Measurements from ENCODE around the gene CDK19. TPM values are rescaled to one million over a fixed set of nuclear protein-coding genes. Genes with fewer than 3 reads are reported as not detected.

Gene CDK19
- total and polyA plus RNA-seq, 9 of the 15 experiments (the other 6 are each of a cell fraction or from before 2014, with no cell fraction given), result 3.8 to 15.2 (median 7.4) TPM

DNA sequence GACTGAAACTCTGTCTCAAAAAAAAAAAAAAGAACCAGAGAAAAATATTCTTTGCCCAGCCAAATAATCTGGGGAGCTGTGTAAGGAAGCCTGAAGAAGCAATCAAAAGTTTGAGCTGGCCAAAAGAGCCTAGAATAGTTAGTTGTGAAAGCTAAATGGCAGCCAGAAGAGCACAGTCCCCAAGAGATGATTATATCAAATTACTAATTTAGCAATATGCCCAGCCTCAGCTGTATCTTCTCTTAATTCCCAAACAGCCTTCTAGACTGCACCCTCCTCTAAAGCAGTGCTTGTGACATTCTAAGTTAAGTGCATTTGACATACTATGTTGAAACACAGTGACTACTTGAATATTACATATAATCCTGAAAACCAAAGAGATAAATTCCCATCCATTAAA, 38.9 kb downstream of the CDK19 start:
- no TSS peak for BruUV-seq (replicated peaks)
- no peak overlapping the region for H3K4me2 ChIP-seq (ENCODE audit: insufficient read depth, low read length)
- H2AFZ ChIP-seq (ENCODE audit: low read depth, low read length), result no peak overlapping the region
- CTCF ChIA-PET (ENCODE audit: low intra/inter-chr PET ratio), result no interaction called here
- H3K36me3 ChIP-seq (ENCODE audit: control insufficient read depth, insufficient read depth, low read length), result no peaks in the 10 kb centered on the region
- no peak overlapping the region for H3K9ac ChIP-seq (ENCODE audit: insufficient read depth in 1 of 2, low read depth in 2 of 2, low read length in 2 of 2)
- FAIRE-seq (no peak), ATAC-seq (no peak), DNase-seq (ENCODE audit: extremely low read depth in 1 of 4, low spot score in 3 of 4) (no peak)
- H3K27ac ChIP-seq (ENCODE audit: extremely low read depth, low read depth, low read length), result no peak overlapping the region
- TF ChIP-seq HDAC6 (IDR thresholded peaks at IDR 0.05; ENCODE audit: low read depth, low read length), result no peak
- no peak for TF ChIP-seq NUFIP1 (IDR thresholded peaks at IDR 0.05; ENCODE audit: partially characterized antibody)
- TF ChIP-seq TAF1 (IDR thresholded peaks at IDR 0.05; ENCODE audit: control insufficient read depth, extremely low read depth, insufficient read depth, low read length, severe bottlenecking), result no peak
- no peak for TF ChIP-seq MYC (IDR thresholded peaks at IDR 0.05; ENCODE audit: low read depth, low read length)
- TF ChIP-seq MYC (CRISPR knock-in tag; IDR thresholded peaks at IDR 0.05; ENCODE audit: borderline replicate concordance, low read depth), result no peak
- no peak for TF ChIP-seq TRIM24 (IDR thresholded peaks at IDR 0.05)
- no peak for TF ChIP-seq RBM25 (IDR thresholded peaks at IDR 0.05; ENCODE audit: low read depth, low read length, severe bottlenecking)
- TF ChIP-seq ZNF165 (CRISPR knock-in tag; IDR thresholded peaks at IDR 0.05; ENCODE audit: borderline replicate concordance), result no peak
- TF ChIP-seq HDAC3 (IDR thresholded peaks at IDR 0.05; ENCODE audit: borderline replicate concordance, partially characterized antibody), result no peak
- no peak for TF ChIP-seq BDP1 (IDR thresholded peaks at IDR 0.05; ENCODE audit: insufficient read depth, insufficient read length)
- TF ChIP-seq, protein P1, sequence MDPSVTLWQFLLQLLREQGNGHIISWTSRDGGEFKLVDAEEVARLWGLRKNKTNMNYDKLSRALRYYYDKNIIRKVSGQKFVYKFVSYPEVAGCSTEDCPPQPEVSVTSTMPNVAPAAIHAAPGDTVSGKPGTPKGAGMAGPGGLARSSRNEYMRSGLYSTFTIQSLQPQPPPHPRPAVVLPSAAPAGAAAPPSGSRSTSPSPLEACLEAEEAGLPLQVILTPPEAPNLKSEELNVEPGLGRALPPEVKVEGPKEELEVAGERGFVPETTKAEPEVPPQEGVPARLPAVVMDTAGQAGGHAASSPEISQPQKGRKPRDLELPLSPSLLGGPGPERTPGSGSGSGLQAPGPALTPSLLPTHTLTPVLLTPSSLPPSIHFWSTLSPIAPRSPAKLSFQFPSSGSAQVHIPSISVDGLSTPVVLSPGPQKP (CRISPR knock-in tag; IDR thresholded peaks at IDR 0.05), result no peak
- no peaks in the 10 kb centered on the region for H3K79me2 ChIP-seq (ENCODE audit: control insufficient read depth, insufficient read depth, low read length)
- H3K9me3 ChIP-seq (replicated peaks; ENCODE audit: control insufficient read depth, insufficient read depth, low read depth, low read length), result no peaks in the 10 kb centered on the region
- no peaks in the 10 kb centered on the region for H3K4me1 ChIP-seq (replicated peaks in 1 of 2; ENCODE audit: control insufficient read depth in 2 of 2, insufficient read depth in 2 of 2, low read length in 2 of 2)
- POLR2A ChIA-PET, result interaction anchor here (1.6 to 1.7 kb wide), 2 partner anchors 98 to 100 kb away, joined by 4 to 5 read pairs; partner anchors contain the start of gene AMD1
- H3K27me3 ChIP-seq (ENCODE audit: control insufficient read depth in 2 of 2, insufficient read depth in 2 of 2, low read length in 2 of 2), result no peaks in the 10 kb centered on the region; a peak in 1 of 5 replicates
- 0 out of 2 replicates have a peak, but pooled peaks cover 9% of the 10 kb centered on the region for H4K20me1 ChIP-seq (replicated peaks; ENCODE audit: control insufficient read depth, insufficient read depth, low read length)
- H3K9me1 ChIP-seq (ENCODE audit: control insufficient read depth, insufficient read depth, low read length), result no peaks in the 10 kb centered on the region
- intact Hi-C loops (cut with micrococcal nuclease) (no loop called here), in situ Hi-C loops (cut with MboI) (no loop called here)
- H3K4me3 ChIP-seq, result no peak overlapping the region

Measured in K562 (cell line).